HL-60 (cell line): Measurements from ENCODE around the gene ANKRD33B.

ENCODE experiments used
- POLR2AphosphoS5 ChIP-seq: IDR thresholded peaks from 2 replicates; pipeline ENCODE4 v1.6.1; 2012; ENCODE audit warnings: low read depth
- TF ChIP-seq, protein P1 (sequence below): IDR thresholded peaks from one replicate; pipeline ENCODE4 v1.5.1; 2011; ENCODE audit warnings: low read length, control low read depth, inconsistent platforms; ENCODE audit not compliant: insufficient read depth

DNA sequence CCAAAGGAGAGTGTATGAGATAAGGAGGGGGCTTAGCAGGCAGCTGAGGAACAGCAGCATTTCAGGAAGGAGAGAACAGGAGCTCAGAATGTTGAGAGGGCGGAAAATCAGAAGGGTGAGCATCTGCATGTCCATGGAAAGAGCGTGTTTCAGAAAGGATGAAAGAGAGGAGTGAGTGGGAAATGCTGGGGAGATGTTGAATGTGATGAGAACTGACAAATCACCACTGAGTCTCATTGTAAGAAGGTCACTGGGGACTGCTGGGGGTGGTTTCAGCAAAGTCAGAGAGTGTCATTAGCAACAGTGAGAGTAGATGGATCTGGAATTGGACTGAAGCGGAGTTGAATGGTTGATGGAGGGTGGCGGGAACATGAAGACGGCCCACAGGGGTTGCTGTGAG is 65.8 kb downstream of the ANKRD33B start:
- TF ChIP-seq, protein P1, sequence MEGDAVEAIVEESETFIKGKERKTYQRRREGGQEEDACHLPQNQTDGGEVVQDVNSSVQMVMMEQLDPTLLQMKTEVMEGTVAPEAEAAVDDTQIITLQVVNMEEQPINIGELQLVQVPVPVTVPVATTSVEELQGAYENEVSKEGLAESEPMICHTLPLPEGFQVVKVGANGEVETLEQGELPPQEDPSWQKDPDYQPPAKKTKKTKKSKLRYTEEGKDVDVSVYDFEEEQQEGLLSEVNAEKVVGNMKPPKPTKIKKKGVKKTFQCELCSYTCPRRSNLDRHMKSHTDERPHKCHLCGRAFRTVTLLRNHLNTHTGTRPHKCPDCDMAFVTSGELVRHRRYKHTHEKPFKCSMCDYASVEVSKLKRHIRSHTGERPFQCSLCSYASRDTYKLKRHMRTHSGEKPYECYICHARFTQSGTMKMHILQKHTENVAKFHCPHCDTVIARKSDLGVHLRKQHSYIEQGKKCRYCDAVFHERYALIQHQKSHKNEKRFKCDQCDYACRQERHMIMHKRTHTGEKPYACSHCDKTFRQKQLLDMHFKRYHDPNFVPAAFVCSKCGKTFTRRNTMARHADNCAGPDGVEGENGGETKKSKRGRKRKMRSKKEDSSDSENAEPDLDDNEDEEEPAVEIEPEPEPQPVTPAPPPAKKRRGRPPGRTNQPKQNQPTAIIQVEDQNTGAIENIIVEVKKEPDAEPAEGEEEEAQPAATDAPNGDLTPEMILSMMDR, result no peak
- no peak for TF ChIP-seq POLR2AphosphoS5
